ENCODE results near the gene TTC9.

The TTC9 gene

DNA sequence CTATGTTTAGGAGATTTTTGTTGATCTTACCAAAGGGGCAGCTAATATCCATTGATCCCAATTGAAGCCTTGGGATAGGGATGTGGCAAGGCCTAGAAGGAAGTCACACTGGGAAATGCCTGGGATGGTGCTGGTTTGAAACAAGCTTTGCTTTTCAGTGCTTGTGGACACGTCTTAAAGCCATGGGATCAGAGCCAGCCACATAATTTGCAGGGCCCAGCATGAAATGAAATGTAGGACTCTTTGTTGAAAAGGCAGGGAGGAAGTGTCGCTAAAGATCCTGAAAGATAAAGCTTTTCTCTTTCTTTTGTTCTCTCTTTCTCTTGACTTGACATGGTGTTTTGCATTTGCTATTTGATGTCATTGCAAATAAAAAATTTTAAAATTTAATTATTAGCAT, 5.0 kb downstream of the TTC9 start:
- DNase-seq: no peak

DNA sequence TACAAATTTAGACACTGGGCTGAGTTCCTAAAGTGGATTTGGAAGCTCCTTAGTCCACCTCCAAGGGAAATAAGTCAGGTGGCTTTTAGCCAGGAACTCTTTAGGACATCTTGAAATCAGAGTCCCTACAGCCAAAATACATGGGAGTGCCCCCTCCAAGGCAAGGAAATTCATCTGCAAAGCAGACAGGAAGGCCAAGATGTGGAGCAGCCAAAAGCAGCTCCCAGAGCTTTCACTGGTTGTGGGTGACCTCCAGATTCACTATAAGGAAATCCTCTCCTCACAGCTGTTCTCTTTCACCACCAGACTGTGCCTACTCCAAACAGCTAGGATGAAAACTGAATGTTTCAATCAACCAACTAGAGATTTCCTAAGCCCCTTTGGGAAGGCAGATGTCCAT, 6.6 kb downstream of the TTC9 start:
- no peak for DNase-seq

DNA sequence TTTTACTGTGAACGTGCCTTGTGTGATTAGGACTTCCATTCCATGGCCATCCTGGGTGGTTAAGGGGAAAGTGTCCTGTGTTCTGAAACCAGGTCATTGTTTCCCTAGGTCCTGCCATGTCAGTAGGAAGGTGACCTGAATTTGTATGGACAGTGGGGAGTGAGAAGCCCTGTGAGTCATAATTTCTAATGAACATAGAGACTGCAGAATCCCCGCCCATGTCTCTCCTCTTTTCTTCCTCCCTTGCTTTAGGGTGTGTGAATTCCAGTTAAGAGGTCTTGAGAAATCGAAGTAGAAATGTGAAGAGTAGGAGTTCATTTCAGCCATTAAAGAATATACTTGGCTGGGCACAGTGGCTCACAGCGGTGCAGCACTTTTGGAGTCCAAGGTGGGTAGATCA, 8.1 kb downstream of the TTC9 start:
- no peak for DNase-seq

DNA sequence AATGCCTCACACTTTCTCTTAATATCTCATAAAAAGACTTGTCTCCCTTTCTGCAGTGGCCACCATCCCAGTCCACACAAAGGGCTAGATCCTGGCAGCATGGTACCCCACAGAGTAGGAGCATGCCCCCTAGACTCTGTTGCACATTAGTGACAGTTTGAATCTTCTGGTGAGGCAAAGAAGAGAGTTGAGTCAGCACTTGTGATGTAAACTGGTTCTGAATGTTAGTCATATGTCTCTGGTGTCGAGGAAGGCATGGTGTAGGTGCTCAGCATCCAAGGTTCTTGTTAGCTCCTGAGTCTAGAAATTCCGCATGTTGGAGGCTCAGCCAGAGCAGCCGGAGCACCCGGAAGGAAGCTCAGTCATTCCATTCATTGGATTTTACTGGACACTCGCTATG, 9.8 kb downstream of the TTC9 start:
- DNase-seq: no peak

DNA sequence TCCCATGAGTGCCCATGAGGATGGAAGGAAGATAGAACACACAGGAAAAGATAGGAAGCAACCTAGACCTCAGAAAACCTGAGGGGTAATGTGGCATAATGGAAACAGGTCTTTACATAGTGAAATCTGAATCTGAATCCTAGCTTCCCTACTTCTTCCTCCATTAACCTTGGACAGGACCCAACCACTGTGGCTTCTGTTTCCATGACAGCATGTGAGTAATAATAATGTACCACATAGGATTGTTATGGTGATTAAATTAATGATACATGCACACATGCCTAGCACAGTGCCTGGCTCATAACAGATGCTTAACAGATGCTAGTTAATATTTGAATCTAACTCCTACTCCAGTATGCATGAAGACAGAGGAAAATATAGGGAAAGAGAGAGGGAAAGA, 11.2 kb downstream of the TTC9 start:
- no peak for DNase-seq

DNA sequence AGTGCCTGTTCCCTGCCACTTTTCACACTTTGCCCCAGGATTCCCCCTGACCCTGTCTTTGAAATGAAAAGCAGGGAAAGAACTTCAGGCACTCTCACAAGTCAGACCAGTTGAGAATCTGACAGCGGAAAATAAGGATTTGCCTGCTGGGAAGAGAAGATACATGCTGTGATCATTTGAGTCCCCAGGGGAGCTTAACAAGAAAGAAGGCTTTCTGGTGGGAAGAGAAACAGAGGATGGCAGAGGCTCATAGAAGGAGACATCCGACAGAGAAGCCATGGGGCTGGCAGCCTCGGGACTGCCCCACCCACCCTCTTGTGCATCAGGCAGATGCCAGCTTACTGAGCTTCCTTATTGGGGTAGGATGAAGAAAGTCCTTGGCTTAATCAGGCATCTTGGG, 11.9 kb downstream of the TTC9 start:
- DNase-seq: no peak

DNA sequence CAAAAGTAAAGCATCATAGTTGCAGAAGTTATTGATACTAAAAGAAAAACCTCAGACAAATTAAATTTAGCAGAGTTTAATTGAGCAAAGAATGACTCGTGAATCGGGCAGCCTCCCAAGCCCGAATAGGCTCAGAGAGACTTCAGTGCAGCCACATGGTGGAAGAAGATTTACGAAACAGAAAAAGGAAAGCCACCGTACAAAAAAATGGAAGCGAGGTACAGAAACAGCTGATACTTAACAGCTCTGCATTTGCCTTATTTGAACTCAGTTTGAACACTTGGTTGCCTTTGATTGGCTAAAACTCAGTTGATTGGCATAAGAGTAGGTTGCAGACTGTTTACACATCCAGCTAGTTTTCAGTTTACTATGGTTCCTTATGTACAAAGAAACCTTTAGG, 12.9 kb downstream of the TTC9 start:
- DNase-seq: no peak

DNA sequence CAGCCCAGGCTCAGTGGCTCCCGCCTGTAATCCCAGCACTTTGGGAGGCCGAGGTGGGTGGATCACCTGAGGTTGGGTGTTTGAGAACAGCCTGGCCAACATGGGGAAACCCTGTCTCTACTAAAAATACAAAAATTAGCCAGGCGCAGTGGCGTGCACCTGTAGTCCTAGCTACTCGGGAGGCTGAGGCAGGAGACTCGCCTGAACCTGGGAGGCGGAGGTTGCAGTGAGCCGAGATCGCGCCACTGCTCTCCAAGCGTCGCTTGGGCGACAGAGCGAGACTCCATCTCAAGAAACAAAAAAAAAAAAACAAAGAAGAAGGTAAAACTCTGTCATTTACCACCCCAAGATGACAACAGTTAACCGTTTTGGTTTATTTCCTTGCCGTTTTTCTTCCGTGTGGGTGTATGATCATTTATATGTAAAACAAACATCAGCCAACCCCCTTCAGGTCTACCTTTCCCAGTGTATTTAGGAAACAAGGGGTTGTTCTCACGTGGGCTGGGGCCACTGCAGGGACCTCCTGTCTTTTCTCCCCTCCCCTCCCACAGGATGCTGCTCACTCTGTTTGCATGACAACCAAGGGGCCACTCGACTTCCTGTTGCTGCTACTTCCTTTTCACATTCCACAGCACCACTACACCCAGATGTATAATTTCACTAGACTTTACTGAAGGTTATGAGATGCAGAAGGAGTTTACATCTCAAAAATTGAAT, 13.6 kb downstream of the TTC9 start:
- no peak for DNase-seq

DNA sequence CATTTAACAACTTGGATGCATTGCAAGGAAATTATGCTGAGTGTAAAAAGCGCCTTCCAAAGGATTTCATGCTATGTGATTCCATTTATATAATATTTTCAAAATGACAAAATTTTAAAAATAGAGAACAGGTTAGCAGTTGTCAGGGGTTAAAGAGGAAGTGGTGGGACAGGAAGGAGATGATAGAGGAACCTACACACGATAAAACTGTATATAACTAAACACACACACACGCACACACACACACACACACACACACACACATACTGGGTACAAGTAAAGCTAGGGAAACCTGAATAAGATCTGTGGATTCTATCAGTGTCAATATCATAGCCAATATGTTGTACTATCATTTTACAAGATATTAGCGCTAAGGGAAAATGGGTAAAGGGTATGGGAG, 17.2 kb downstream of the TTC9 start:
- no peak for DNase-seq

DNA sequence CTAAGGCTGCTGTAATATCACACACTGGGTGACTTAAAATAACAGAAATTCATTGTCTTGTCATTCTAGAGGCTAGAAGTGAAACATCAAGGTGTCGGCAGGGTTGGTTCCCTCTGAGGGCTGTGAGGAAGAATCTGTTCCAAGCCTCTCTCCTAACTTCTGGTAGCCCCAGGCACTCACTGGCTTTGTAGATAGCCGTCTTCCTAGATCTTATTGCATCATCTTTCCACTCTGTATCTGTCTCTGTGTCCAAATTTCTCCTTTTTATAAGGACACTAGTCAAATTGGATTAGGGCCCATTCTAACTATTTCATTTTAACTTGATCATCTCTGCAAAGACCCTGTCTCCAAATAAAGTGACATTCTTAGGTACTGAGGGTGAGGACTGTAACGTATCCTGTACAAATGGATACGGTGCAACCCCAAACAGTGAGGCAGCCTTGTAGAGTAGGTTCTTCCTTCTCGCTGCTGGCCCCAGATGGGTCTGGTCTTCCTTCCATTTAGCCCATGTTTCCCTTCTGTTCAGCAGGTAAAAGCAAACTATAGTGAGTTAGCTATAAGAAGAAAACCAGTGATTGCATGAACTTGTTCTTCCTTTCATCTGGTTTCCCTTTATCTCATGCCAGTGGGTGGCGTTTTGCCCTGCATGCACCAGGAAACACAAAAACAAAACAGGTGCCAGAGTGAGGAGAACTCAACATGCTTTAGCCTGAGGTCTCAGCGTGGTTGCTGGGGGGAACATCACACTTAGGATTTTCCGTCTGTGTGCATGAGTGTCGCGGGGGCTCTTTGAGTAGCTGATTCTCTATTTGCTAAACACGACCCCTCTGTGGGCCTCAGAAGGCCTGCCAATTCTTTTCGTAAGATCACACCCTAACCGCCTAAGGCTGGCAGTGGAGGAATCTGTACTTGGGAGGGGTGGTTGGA, 19.5 kb downstream of the TTC9 start:
- DNase-seq: no peak

DNA sequence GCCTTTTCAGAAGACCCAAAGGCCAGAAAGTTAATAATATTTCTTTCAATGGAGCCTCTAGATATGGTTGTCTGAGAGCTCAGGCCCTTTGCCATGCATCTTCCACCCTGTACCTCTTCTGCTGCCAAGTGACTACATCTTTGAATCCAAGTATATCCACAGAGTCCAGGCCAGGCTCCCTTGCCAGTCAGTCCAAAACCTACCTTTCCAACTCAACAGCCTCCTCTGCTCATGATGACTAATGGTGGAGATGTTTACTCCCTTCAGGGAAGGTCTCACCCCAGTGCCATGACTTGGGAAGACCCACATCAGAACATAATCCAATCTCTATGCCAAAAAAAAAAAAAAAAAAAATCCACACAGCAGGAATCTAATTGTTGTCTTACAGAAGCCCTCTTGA, 20.4 kb downstream of the TTC9 start:
- DNase-seq: no peak

DNA sequence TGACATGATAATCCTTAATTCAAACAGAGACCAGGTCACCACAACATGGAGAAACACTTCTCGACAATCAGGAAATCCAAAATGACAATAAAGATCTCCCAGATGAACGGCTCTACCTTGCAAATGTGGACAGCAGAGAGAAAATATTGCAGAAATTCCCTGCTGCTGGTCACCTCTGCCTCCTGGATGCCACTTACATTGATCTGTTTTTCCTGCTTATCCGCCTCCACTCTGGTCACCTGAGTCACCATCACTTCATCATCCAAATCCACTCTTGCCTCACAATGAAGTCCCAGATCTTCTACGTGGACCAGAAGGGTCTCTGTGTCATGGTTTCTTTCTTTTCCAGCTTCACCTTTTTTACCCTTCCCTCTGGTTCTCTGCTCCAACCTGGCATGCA, 21.1 kb downstream of the TTC9 start:
- DNase-seq: no peak

DNA sequence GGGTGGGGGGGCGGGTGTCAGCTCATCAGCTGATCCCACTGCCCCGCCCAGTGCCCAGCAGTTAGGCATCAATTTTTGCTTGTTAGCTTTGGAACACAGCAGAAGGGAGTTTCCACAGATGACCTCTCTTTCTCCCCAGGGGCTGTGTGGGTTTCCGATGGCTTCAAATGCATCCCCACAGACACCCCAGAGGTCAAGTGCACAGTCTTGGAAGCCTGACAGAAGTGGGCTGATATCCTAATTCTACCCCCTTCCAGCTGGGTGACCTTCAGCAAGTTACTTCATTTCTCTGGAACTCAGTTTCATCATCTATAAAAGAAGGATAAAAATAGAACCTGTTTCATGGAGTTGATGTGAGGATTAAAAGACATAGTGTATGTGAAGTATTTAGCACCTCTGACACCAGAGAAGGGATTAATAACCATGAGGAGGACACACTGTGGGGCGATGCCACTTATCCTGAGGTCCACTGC, 22.0 kb downstream of the TTC9 start:
- DNase-seq: no peak

DNA sequence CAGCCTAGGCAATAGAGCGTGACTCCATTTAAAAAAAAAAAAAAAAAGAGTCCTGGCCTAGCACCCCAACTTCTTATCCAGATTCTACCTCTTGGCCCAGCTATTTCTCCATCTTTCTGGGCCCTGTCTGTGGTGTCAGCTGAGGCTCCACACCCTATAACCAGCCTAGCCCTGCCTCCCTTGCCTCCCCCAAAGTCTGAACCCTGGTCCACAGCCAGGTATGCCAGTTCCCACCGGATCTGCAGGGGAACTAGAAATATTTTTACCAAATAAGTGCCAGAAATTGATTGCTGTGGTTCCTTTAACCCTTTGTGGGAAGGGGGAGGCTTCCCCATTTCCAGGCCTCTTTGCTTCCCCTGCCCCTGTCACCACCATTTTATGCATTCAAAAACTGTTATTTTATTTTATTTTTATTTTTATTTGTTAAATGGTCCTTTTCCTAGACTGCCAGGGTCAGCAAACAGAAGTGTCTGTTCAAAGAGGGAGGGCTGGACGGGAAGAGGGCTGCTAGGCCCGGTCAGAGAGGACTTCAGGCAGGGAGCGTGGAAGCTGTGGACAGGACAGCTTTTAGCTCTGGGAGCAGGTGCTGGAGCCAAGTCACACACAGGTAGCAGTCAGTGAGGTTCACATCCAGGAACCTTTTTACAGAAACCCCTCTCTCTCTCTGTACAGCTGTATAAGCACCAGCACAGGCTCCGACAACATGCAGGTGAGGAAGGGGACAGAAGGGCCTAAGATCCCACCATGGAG, 23.2 kb downstream of the TTC9 start:
- no peak for DNase-seq

DNA sequence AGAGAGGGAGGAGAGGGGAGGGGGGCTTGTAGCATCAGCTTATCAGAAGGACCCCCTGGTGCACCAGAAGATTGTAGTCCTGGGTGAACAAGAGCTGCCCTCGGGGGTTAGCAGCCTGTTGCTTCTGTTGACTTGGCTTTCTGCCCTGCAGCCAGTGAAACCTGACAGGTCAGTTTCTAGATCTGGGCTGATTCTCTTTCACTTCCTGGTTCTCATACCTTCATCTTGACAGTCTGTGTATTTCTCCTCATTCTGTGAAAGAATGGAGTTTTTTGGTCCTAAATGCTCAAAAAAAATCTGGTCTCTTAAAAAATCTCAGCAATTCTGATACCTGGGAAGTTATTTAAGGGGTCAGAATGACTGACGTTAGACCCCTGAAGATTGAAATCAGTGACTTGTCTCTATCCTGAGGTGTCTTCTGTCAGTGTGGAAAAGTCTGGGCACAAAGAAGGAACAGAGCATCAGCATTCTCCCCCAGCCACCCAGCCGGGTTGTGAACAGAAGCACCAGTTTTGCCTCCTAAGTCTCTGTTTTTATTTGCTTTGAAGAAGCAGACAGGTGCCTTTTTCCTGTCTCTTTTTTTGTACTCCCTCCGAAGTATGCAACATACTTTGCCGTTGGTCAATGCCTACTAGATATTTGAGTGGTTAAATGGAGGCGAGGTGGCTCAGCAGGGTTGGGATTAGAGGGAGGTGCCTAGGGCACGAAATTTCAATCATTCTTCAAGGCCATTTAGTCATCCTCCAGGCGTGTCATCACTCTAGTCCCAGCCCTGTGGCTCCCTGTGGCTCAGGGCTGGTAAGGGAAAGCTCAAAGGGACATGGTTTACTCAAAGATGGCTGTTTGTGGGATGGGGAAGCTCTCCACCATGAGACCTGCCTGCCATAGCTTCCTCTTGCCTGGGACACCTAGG, 24.0 kb downstream of the TTC9 start:
- DNase-seq: no peak

DNA sequence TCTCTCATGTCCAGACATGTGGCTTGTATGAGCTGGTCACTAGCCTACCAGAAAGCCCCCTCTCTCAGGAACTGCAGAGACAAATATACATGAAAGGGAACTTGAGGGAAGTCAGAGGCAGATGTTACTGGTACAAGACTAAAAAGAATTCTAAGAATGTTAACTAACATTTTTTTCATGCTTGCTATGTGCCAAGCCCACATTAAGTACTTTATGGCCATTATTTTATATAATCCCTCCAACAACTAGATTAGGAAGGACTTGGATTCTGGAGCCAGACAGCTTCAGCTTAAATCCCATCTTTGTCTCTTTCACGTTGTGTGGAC, 24.6 kb downstream of the TTC9 start:
- no peak for DNase-seq

DNA sequence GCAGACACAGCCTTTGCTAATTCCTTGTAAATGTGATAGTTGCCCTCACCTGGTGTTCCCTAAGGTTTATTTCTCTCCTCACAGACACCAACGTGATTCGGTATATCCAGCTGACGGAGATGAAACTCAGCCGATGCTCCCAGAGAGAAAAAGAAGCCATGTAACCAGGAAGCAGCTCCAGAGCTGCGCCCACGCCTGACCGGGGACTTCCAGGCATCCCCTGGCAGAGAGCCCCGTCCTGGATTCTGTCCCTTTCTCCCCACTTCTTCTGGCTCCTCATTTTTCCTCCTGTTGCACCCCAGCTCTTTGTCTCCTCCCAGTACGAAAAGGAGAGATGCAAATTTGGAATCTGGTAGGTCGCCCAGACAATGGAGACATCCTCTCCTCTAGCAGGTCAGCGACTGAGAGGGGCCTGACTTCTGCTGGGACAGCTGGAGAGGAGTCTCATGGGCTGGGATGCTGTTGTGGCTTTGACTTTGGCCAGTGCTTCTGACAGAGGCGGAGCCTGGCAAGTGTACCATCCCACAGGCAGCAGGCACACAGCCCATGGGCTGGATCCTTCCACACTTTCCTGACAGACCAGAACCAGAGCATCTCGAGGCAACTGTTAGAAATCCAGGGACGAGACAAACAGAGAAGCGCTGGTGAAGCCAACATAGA, 29.4 kb downstream of the TTC9 start:
- DNase-seq: no peak

DNA sequence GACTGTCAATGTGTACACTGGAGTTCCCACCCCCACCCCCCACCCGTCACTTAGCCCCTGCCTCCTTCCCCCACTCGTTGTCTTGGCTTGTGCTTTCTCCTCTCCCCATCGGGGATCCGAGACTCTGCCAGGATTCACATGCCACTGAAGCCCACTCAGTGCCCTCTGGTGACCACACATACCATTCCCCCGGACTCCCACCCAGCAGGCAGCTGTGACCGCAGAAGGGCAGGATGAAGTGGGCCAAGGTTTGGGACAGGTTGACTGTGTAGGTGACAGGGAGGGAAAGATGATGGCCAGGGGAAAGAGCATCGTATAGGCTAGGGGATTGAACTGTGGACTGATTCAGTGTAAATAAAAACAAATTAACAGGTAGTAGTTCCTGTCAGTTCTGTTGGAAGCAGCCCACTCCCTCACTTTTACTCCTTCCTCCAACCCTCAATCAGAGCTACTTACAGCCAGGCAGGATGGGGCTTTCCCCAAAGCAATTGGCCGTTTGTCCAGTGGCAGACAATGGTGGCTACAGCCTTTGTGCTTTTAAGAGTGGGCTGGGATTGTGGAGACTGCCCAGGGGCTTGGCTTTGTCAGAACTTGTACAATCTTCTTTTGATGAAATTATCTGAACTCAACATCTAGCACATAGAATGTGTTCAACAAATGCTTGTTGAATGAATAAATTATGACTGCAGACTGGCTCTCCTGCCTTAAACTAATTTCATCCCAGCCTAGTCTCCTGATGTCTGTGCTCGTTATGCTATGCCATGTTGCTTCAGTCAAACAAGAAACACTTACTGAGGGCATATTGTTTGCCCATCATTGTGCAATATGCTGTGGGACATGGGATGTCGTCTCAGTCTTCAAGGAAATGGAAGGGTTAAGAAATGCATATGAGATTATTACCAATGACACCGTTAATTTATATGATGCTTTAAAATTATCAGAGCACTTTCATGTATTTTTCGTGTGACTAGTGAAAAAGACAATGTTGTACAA, 30.2 kb downstream of the TTC9 start:
- DNase-seq: no peak

DNA sequence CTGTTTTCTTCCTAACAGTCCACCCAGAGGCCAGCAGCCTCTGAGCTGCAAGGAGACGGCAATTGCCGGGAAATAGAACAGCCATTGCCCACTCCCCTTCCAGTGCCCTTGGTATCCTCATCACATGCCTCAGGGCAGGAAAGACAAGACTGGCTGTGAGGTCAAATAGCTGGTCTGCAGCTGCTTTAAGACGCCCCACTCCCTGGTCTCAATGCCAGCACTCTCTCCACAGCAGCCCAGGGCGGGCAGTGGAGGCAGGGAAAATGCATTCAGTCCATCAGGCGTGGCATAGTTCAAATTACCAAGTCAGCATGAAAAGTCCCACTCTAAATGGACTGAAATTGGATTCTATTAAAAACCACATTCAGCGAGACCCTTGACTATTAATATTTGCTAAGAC, 35.6 kb downstream of the TTC9 start:
- DNase-seq: no peak

DNA sequence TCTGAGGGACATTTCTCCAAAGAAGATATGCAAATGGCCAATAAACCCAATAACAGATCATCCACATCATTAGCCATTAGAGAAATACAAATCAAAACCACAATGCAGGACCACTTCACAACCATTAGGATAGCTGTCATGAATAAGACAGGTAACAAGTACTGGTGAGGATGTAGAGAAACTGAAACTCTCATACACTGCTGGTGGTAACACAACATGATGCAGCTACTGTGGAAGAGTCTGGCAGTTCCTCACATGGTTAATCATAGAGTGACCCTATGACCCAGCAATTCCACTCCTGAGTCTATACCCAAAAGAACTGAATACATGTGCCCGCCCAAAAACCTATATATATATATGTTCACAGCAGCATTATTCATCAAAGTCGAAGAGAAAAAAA, 39.0 kb downstream of the TTC9 start:
- no peak for DNase-seq

DNA sequence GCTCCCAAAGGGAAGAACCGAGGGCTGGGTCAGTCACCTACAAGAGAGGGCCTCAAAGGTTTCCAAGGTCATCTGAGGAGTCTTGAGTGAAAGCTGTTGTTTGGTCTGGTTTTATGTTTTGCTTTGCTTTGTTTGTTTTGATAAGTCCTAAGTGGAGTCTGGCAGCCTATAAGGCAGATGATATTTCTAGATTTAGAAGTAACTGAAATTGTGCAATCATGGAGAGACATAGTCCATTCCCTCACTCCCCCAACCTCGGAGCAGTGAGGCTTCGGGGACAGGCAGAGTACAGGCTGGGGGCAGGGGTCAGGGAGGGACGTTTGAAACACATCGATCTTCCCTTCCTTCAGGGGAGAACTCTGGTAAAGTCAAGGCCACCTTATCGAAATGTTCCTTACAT, 42.3 kb downstream of the TTC9 start:
- no peak for DNase-seq

All from cerebellar nuclear complex (tissue), 1 donor.